HEK293T (cell line): ENCODE data around the gene STK32A.

Source experiments
- BHLHE40 ChIP-seq: fragments of 450-650 bp; IDR thresholded peaks from 2 replicates; pipeline ENCODE4 v1.6.1; 2016; ENCODE audit warnings: mild to moderate bottlenecking, moderate library complexity, borderline replicate concordance
- CTBP1 ChIP-seq: fragments of 450-650 bp; IDR thresholded peaks from 2 replicates; pipeline ENCODE4 v1.6.1; 2016; ENCODE audit warnings: borderline replicate concordance
- FOXK2 ChIP-seq: fragments of 450-650 bp; IDR thresholded peaks from 2 replicates; pipeline ENCODE4 v1.6.1; 2016; ENCODE audit warnings: mild to moderate bottlenecking
- SP1 ChIP-seq: fragments of 450-650 bp; IDR thresholded peaks from 2 replicates; pipeline ENCODE4 v1.6.1; 2017
- SUZ12 ChIP-seq: fragments of 450-650 bp; IDR thresholded peaks from 2 replicates; pipeline ENCODE4 v1.6.1; 2016; ENCODE audit warnings: mild to moderate bottlenecking
- TF ChIP-seq, protein P1 (sequence below): fragments of 450-650 bp; IDR thresholded peaks from 2 replicates; pipeline ENCODE4 v1.6.1; 2016

DNA sequence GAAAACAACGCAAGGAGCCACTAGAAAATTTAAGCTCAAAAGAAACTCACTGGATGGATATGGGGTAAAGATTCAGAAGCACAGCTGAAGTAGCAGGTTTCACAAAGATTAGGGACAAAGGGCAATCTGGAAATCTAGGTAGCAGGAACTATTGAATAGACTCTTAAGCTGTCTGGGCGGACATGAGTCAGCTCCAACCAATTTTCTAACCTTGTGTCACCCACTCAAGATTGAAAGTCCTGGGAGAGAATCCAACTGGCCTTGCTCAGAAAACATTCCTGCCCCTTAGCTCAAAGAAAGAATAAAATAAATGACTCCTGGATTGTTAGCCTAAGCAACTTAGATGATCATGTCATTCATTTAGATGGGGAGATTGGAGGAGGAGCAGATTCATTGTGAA lies 69.2 kb downstream of the STK32A start:
- TF ChIP-seq FOXK2 (no peak), SUZ12 (no peak), CTBP1 (no peak), BHLHE40 (no peak), SP1 (no peak)
- TF ChIP-seq, protein P1, sequence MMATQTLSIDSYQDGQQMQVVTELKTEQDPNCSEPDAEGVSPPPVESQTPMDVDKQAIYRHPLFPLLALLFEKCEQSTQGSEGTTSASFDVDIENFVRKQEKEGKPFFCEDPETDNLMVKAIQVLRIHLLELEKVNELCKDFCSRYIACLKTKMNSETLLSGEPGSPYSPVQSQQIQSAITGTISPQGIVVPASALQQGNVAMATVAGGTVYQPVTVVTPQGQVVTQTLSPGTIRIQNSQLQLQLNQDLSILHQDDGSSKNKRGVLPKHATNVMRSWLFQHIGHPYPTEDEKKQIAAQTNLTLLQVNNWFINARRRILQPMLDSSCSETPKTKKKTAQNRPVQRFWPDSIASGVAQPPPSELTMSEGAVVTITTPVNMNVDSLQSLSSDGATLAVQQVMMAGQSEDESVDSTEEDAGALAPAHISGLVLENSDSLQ: no peak
